H9 (cell line): ENCODE measurements around the gene HMG20B. TPM values are rescaled to one million over a fixed set of nuclear protein-coding genes. Genes with fewer than 3 reads are reported as not detected.

Source experiments
- DNase-seq: peaks from one replicate; pipeline ENCODE4 v3.0.0-alpha.2; 2017
- H2AFZ ChIP-seq: one replicate; pipeline ENCODE4 v1.6.1; 2013; ENCODE audit warnings: mild to moderate bottlenecking, low read length, control low read depth, moderate library complexity
- H2AK5ac ChIP-seq: 2 replicates; pipeline ENCODE4 v1.6.1; 2013; ENCODE audit warnings: low read length, control low read depth, mixed read lengths; ENCODE audit not compliant: insufficient read length
- H2BK120ac ChIP-seq: one replicate; pipeline ENCODE4 v1.6.1; 2013; ENCODE audit warnings: low read depth, mild to moderate bottlenecking, low read length, control low read depth, inconsistent platforms; ENCODE audit not compliant: poor library complexity, severe bottlenecking
- H2BK12ac ChIP-seq: 2 replicates; pipeline ENCODE4 v1.6.1; 2013; ENCODE audit warnings: low read length, control low read depth, mixed read lengths, low read depth; ENCODE audit not compliant: insufficient read length
- H2BK15ac ChIP-seq: 2 replicates; pipeline ENCODE4 v1.6.1; 2013; ENCODE audit warnings: low read depth, low read length, control low read depth
- H2BK20ac ChIP-seq: one replicate; pipeline ENCODE4 v1.6.1; 2013; ENCODE audit warnings: low read depth, mild to moderate bottlenecking, low read length, control low read depth, inconsistent platforms; ENCODE audit not compliant: poor library complexity, severe bottlenecking
- H2BK5ac ChIP-seq: 2 replicates; pipeline ENCODE4 v1.6.1; 2013; ENCODE audit warnings: low read length, control low read depth, mixed read lengths; ENCODE audit not compliant: insufficient read length
- H3K14ac ChIP-seq: 2 replicates; pipeline ENCODE4 v1.6.1; 2013; ENCODE audit warnings: low read length, control low read depth; ENCODE audit not compliant: insufficient read depth
- H3K18ac ChIP-seq: 2 replicates; pipeline ENCODE4 v1.6.1; 2013; ENCODE audit warnings: low read depth, mild to moderate bottlenecking, mixed read lengths, low read length, control low read depth; ENCODE audit not compliant: insufficient read length
- H3K23ac ChIP-seq: 2 replicates; pipeline ENCODE4 v1.6.1; 2013; ENCODE audit warnings: low read length, control low read depth, mixed read lengths, low read depth; ENCODE audit not compliant: insufficient read length
- H3K23me2 ChIP-seq: 2 replicates; pipeline ENCODE4 v1.6.1; 2013; ENCODE audit warnings: low read depth, mild to moderate bottlenecking, mixed read lengths, low read length, control low read depth; ENCODE audit not compliant: insufficient read length, poor library complexity, severe bottlenecking
- H3K27ac ChIP-seq: 2 replicates; pipeline ENCODE4 v1.5.1; 2013; ENCODE audit warnings: low read length, control low read depth, mixed read lengths, low read depth; ENCODE audit not compliant: insufficient read length
- H3K27me3 ChIP-seq: 2 replicates; pipeline ENCODE4 v1.6.1; 2013; ENCODE audit warnings: low read length, control low read depth, inconsistent platforms; ENCODE audit not compliant: insufficient read depth
- H3K4ac ChIP-seq: 2 replicates; pipeline ENCODE4 v1.6.1; 2013; ENCODE audit warnings: low read depth, mild to moderate bottlenecking, control low read depth, inconsistent platforms, low read length, moderate library complexity
- H3K4me1 ChIP-seq: 2 replicates; pipeline ENCODE4 v1.6.1; 2013; ENCODE audit warnings: low read length, control low read depth, inconsistent platforms; ENCODE audit not compliant: insufficient read depth
- H3K4me2 ChIP-seq: 2 replicates; pipeline ENCODE4 v1.6.1; 2013; ENCODE audit warnings: low read length, control low read depth, mixed read lengths; ENCODE audit not compliant: insufficient read length, insufficient read depth
- H3K56ac ChIP-seq: 2 replicates; pipeline ENCODE4 v1.6.1; 2013; ENCODE audit warnings: low read depth, mild to moderate bottlenecking, mixed read lengths, low read length, control low read depth; ENCODE audit not compliant: insufficient read length
- H3K79me1 ChIP-seq: 2 replicates; pipeline ENCODE4 v1.6.1; 2013; ENCODE audit warnings: low read depth, mild to moderate bottlenecking, moderate library complexity, low read length, control low read depth, inconsistent platforms; ENCODE audit not compliant: insufficient read depth, poor library complexity, severe bottlenecking
- H3K79me2 ChIP-seq: 2 replicates; pipeline ENCODE4 v1.6.1; 2013; ENCODE audit warnings: low read length, control low read depth, inconsistent platforms; ENCODE audit not compliant: insufficient read depth
- H3K9ac ChIP-seq: 2 replicates; pipeline ENCODE4 v1.6.1; 2013; ENCODE audit warnings: low read length, control low read depth, mixed read lengths; ENCODE audit not compliant: insufficient read length; ENCODE audit errors: extremely low read depth
- H3K9me3 ChIP-seq: one replicate; pipeline ENCODE4 v1.6.1; 2013; ENCODE audit warnings: low read depth, low read length, inconsistent platforms; ENCODE audit not compliant: control insufficient read depth
- H3T11ph ChIP-seq: one replicate; pipeline ENCODE4 v1.6.1; 2013; ENCODE audit warnings: mild to moderate bottlenecking, low read length, control low read depth, inconsistent platforms
- H4K20me1 ChIP-seq: one replicate; pipeline ENCODE4 v1.6.1; 2013; ENCODE audit not compliant: control insufficient read depth, insufficient read length, insufficient read depth
- H4K5ac ChIP-seq: 2 replicates; pipeline ENCODE4 v1.6.1; 2013; ENCODE audit warnings: low read depth, mild to moderate bottlenecking, mixed read lengths, low read length, control low read depth; ENCODE audit not compliant: insufficient read length
- H4K8ac ChIP-seq: replicated peaks from 2 replicates; pipeline ENCODE4 v1.6.1; 2013; ENCODE audit warnings: low read length, control low read depth, mixed read lengths, low read depth; ENCODE audit not compliant: insufficient read length
- H4K91ac ChIP-seq: 2 replicates; pipeline ENCODE4 v1.6.1; 2013; ENCODE audit warnings: low read depth, mild to moderate bottlenecking, moderate library complexity, mixed read lengths, low read length, control low read depth; ENCODE audit not compliant: insufficient read length
- H3K27ac Mint-ChIP-seq, 3 experiments: 2 replicates in 2 of 3; 3 replicates in 1 of 3; pipeline ENCODE4 v1.8.0; 2020 to 2021; ENCODE audit warnings: mixed read lengths in 3 of 3, mild to moderate bottlenecking in 1 of 3, moderate library complexity in 1 of 3
- H3K27me3 Mint-ChIP-seq: 2 replicates; pipeline ENCODE4 v1.8.0; 2021; ENCODE audit warnings: low read depth, mild to moderate bottlenecking, moderate library complexity, mixed read lengths
- H3K36me3 Mint-ChIP-seq, 3 experiments: 2 replicates in 2 of 3; 3 replicates in 1 of 3; pipeline ENCODE4 v1.8.0; 2020 to 2021; ENCODE audit warnings: low read depth in 3 of 3, mixed read lengths in 3 of 3; ENCODE audit not compliant: insufficient read depth in 1 of 3
- H3K4me1 Mint-ChIP-seq, 2 experiments: 2 replicates each; pipeline ENCODE4 v1.8.0; 2020; ENCODE audit warnings: mixed read lengths in 2 of 2
- H3K4me3 Mint-ChIP-seq, 2 experiments: 2 replicates in 1 of 2; 3 replicates in 1 of 2; pipeline ENCODE4 v1.8.0; 2020 to 2021; ENCODE audit warnings: mild to moderate bottlenecking in 2 of 2, mixed read lengths in 2 of 2, moderate library complexity in 1 of 2
- H3K9me3 Mint-ChIP-seq, 2 experiments: 2 replicates in 1 of 2; 3 replicates in 1 of 2; pipeline ENCODE4 v1.8.0; 2020; ENCODE audit warnings: mild to moderate bottlenecking in 2 of 2, mixed read lengths in 2 of 2, moderate library complexity in 1 of 2
- CTCF ChIP-seq: fragments of 200-600 bp; sonication (generic); conservative IDR thresholded peaks from 3 replicates; pipeline ENCODE4 v1.8.0; 2021; ENCODE audit warnings: antibody characterized with exemption, mild to moderate bottlenecking
- WGBS: extraction: QIAGEN DNeasy Blood & Tissue Kit; methylation state at CpG from one replicate; pipeline ENCODE4 v1.1.7; 2013; ENCODE audit warnings: missing lambda C conversion rate, low lambda C conversion rate, mixed read lengths; ENCODE audit not compliant: insufficient read length; ENCODE audit errors: extremely low coverage; 5-methylcytosine and 5-hydroxymethylcytosine counted together
- total RNA-seq: library from RNA; stranded (reverse); gene quantifications from 2 replicates; pipeline ENCODE4 v1.2.1, GENCODE V29; 2021

HMG20B gene
- total RNA-seq, 1 experiment from 2014 or later, result 58.1 TPM

- H3K56ac ChIP-seq, result no peak overlapping the region
- H3K27ac ChIP-seq, result no peak overlapping the region
- no peak for TF ChIP-seq CTCF
- H3K4me1 Mint-ChIP-seq, result no peaks in the 10 kb centered on the region
- no peak overlapping the region for H3K4me2 ChIP-seq
- H2AFZ ChIP-seq, result no peak overlapping the region
- H2BK120ac ChIP-seq, result no peak overlapping the region
- no peak overlapping the region for H2BK12ac ChIP-seq
- no peak overlapping the region for H3K14ac ChIP-seq
- no peak overlapping the region for H2AK5ac ChIP-seq
- H3K23ac ChIP-seq, result no peak overlapping the region
- no peaks in the 10 kb centered on the region for H3K79me1 ChIP-seq
- no peak for DNase-seq
- no peaks in the 10 kb centered on the region for H3K79me2 ChIP-seq
- no peak overlapping the region for H4K91ac ChIP-seq
- no peak overlapping the region for H2BK20ac ChIP-seq
- H3K36me3 Mint-ChIP-seq, result no peaks in the 10 kb centered on the region; a peak in 1 of 7 replicates
- peaks cover 61% of the 10 kb centered on the region for H3K27me3 Mint-ChIP-seq
- peaks cover 13 to 17% of the 10 kb centered on the region in 2 experiments for H3K9me3 Mint-ChIP-seq
- no peaks in the 10 kb centered on the region for H4K20me1 ChIP-seq
- H2BK5ac ChIP-seq, result no peak overlapping the region
- no peak overlapping the region for H3K4ac ChIP-seq
- no peak overlapping the region for H3K27ac Mint-ChIP-seq
- no peaks in the 10 kb centered on the region for H3K23me2 ChIP-seq
- no peak overlapping the region for H3T11ph ChIP-seq
- no peak overlapping the region for H3K18ac ChIP-seq
- no peaks in the 10 kb centered on the region; the same call in 1 of the 2 replicates for H3K4me1 ChIP-seq
- H2BK15ac ChIP-seq, result no peak overlapping the region
- H3K9ac ChIP-seq, result no peak overlapping the region
- H3K27me3 ChIP-seq, result peaks cover 4% of the 10 kb centered on the region; the same call in 1 of the 2 replicates
- no CpG with 5 or more reads among the region's 9 CpGs for WGBS
- H3K4me3 Mint-ChIP-seq, result no peak overlapping the region
- no peak overlapping the region for H4K5ac ChIP-seq
- H3K9me3 ChIP-seq, result no peaks in the 10 kb centered on the region
- H4K8ac ChIP-seq, result no peak overlapping the region
Measured at GRCh38 chr19:3591876-3592613, 19.3 kb downstream of the HMG20B start.
